ENCODE measurements around the gene TEX19. TPM values are rescaled to one million over a fixed set of nuclear protein-coding genes. Genes with fewer than 3 reads are reported as not detected.
A peak's percentile ranks its signal among the peaks of the same experiment; 100 is the strongest.

The TEX19 gene
- total RNA-seq, 1 experiment from 2014 or later: 0.21 TPM

GRCh38 chr17:82385559-82386254, 26.7 kb downstream of the TEX19 start:
- no peak overlapping the region for H3K4me3 ChIP-seq (ENCODE audit: low read depth in 2 of 2, low read length in 2 of 2)
- in situ Hi-C loops (cut with HindIII; ENCODE audit: low pct_unique_long_range_greater_than_20kb, low sequenced_read_pairs): no loop called here
- H3K27me3 ChIP-seq (ENCODE audit: control insufficient read depth, insufficient read depth, low read length): no peaks in the 10 kb centered on the region
- H3K9me3 ChIP-seq (ENCODE audit: control insufficient read depth, insufficient read depth, low read depth, low read length): no peaks in the 10 kb centered on the region
- no TSS peak for BruUV-seq (replicated peaks)
- ChIA-PET POLR2A (interaction anchor here (0.7 kb wide), 1 partner anchor 131 kb away, joined by 6 read pairs; no protein-coding TSS in a partner anchor), CTCF (no interaction called here)
- TF ChIP-seq POLR2AphosphoS5 (IDR thresholded peaks at IDR 0.05; ENCODE audit: low read depth, low read length): no peak
- DNase-seq (ENCODE audit: low read depth, low spot score) (no peak), ATAC-seq (no peak; the same call in 1 of the 2 replicates)
- intact Hi-C loops (cut with micrococcal nuclease; ENCODE audit: unreplicated experiment): no loop called here
- no peaks in the 10 kb centered on the region for H3K36me3 ChIP-seq (ENCODE audit: control insufficient read depth, insufficient read depth, low read length)
- H3K4me1 ChIP-seq (ENCODE audit: control insufficient read depth, insufficient read depth, low read length): peaks cover 52% of the 10 kb centered on the region
- peak overlapping the region; percentile 84 for H3K27ac ChIP-seq (ENCODE audit: low read length)

GRCh38 chr17:82386255-82386831, 27.3 kb downstream of the TEX19 start:
- Histone ChIP-seq H3K4me3 (ENCODE audit: low read depth in 2 of 2, low read length in 2 of 2) (no peak overlapping the region), H3K9me3 (ENCODE audit: control insufficient read depth, insufficient read depth, low read depth, low read length) (no peaks in the 10 kb centered on the region), H3K27me3 (ENCODE audit: control insufficient read depth, insufficient read depth, low read length) (no peaks in the 10 kb centered on the region), H3K4me1 (ENCODE audit: control insufficient read depth, insufficient read depth, low read length) (peaks cover 46% of the 10 kb centered on the region), H3K27ac (ENCODE audit: low read length) (peak overlapping the region; percentile 84), H3K36me3 (ENCODE audit: control insufficient read depth, insufficient read depth, low read length) (no peaks in the 10 kb centered on the region)
- POLR2A ChIA-PET: no interaction called here
- no TSS peak for BruUV-seq (replicated peaks)
- ATAC-seq: no peak
- CTCF ChIA-PET: no interaction called here
- no peak for TF ChIP-seq POLR2AphosphoS5 (IDR thresholded peaks at IDR 0.05; ENCODE audit: low read depth, low read length)
- TF ChIP-seq CTCF (IDR thresholded peaks at IDR 0.05): no peak
- TF ChIP-seq REST (IDR thresholded peaks at IDR 0.05; ENCODE audit: insufficient read depth in 1 of 2, low read depth in 2 of 2, low read length in 1 of 2): no peak
- TF ChIP-seq TCF7L2 (IDR thresholded peaks at IDR 0.05; ENCODE audit: low read depth, low read length): no peak
- no peak for TF ChIP-seq SIN3A (IDR thresholded peaks at IDR 0.05; ENCODE audit: borderline replicate concordance, insufficient read depth, low read depth, low read length)
- no peak for DNase-seq (ENCODE audit: low read depth, low spot score)
- intact Hi-C loops (cut with micrococcal nuclease; ENCODE audit: unreplicated experiment): no loop called here
- in situ Hi-C loops (cut with HindIII; ENCODE audit: low pct_unique_long_range_greater_than_20kb, low sequenced_read_pairs): no loop called here
